ENCODE data around the gene RPS19. TPM values are rescaled to one million over a fixed set of nuclear protein-coding genes. Genes with fewer than 3 reads are reported as not detected.

The RPS19 gene
- total RNA-seq, 1 experiment from 2014 or later, result 2,593 TPM

- Histone ChIP-seq H3K9me2 (ENCODE audit: insufficient read depth) (no peaks in the 10 kb centered on the region), H3K4me1 (replicated peaks; ENCODE audit: insufficient read depth) (no peaks in the 10 kb centered on the region), H3K4me3 (no peak overlapping the region), H3K79me2 (ENCODE audit: low read depth) (no peaks in the 10 kb centered on the region), H3F3A (ENCODE audit: insufficient read depth, low read depth) (no peaks in the 10 kb centered on the region), H3K9me3 (ENCODE audit: insufficient read depth, low read depth) (no peaks in the 10 kb centered on the region), H3K27ac (no peak overlapping the region), H3K36me3 (ENCODE audit: low read depth) (no peaks in the 10 kb centered on the region), H3K4me2 (no peak overlapping the region), H2AFZ (no peak overlapping the region), H3K27me3 (ENCODE audit: insufficient read depth, low read depth) (no peaks in the 10 kb centered on the region), H4K20me1 (ENCODE audit: insufficient read depth) (no peaks in the 10 kb centered on the region)
- intact Hi-C loops (cut with micrococcal nuclease; ENCODE audit: unreplicated experiment), result no loop called here
- TF ChIP-seq CTCF (conservative IDR thresholded peaks at IDR 0.05) (no peak), EZH2 (IDR thresholded peaks at IDR 0.05; ENCODE audit: low read depth) (no peak)
- no peak for DNase-seq
- POLR2A ChIA-PET (ENCODE audit: unreplicated experiment), result no interaction called here
- CTCF ChIA-PET, result interaction anchor here (0.6 kb wide), 1 partner anchor 37 kb away, joined by 5 read pairs; no protein-coding TSS in a partner anchor
- no TSS peak for BruUV-seq (replicated peaks)
Measured at GRCh38 chr19:41811981-41812380, 48.1 kb upstream of the RPS19 start.

GRCh38 chr19:41813911-41814310 is 46.1 kb upstream of the RPS19 start:
- Histone ChIP-seq H3K4me1 (replicated peaks; ENCODE audit: insufficient read depth) (no peaks in the 10 kb centered on the region), H3F3A (ENCODE audit: insufficient read depth, low read depth) (no peaks in the 10 kb centered on the region), H3K27ac (no peak overlapping the region), H2AFZ (no peak overlapping the region), H3K4me2 (no peak overlapping the region), H3K79me2 (ENCODE audit: low read depth) (no peaks in the 10 kb centered on the region), H3K27me3 (ENCODE audit: insufficient read depth, low read depth) (no peaks in the 10 kb centered on the region), H4K20me1 (ENCODE audit: insufficient read depth) (no peaks in the 10 kb centered on the region), H3K9me3 (ENCODE audit: insufficient read depth, low read depth) (no peaks in the 10 kb centered on the region), H3K9me2 (ENCODE audit: insufficient read depth) (no peaks in the 10 kb centered on the region), H3K4me3 (no peak overlapping the region), H3K36me3 (ENCODE audit: low read depth) (no peaks in the 10 kb centered on the region)
- no TSS peak for BruUV-seq (replicated peaks)
- intact Hi-C loops (cut with micrococcal nuclease; ENCODE audit: unreplicated experiment), result no loop called here
- POLR2A ChIA-PET (ENCODE audit: unreplicated experiment), result no interaction called here
- TF ChIP-seq EZH2 (IDR thresholded peaks at IDR 0.05; ENCODE audit: low read depth), result no peak
- TF ChIP-seq CTCF (conservative IDR thresholded peaks at IDR 0.05), result no peak
- CTCF ChIA-PET, result no interaction called here
- DNase-seq, result no peak

GRCh38 chr19:41815301-41815700 is 44.8 kb upstream of the RPS19 start:
- TF ChIP-seq EZH2 (IDR thresholded peaks at IDR 0.05; ENCODE audit: low read depth), result no peak
- TF ChIP-seq CTCF (conservative IDR thresholded peaks at IDR 0.05), result no peak
- no peaks in the 10 kb centered on the region for H4K20me1 ChIP-seq (ENCODE audit: insufficient read depth)
- H3K27ac ChIP-seq, result no peak overlapping the region
- no peaks in the 10 kb centered on the region for H3K4me1 ChIP-seq (replicated peaks; ENCODE audit: insufficient read depth)
- ChIA-PET CTCF (no interaction called here), POLR2A (ENCODE audit: unreplicated experiment) (no interaction called here)
- H3K4me2 ChIP-seq, result no peak overlapping the region
- H3K9me2 ChIP-seq (ENCODE audit: insufficient read depth), result no peaks in the 10 kb centered on the region
- H3K4me3 ChIP-seq, result no peak overlapping the region
- H3K79me2 ChIP-seq (ENCODE audit: low read depth), result no peaks in the 10 kb centered on the region
- DNase-seq, result no peak
- no TSS peak for BruUV-seq (replicated peaks)
- no peak overlapping the region for H2AFZ ChIP-seq
- intact Hi-C loops (cut with micrococcal nuclease; ENCODE audit: unreplicated experiment), result no loop called here
- H3F3A ChIP-seq (ENCODE audit: insufficient read depth, low read depth), result no peaks in the 10 kb centered on the region
- H3K36me3 ChIP-seq (ENCODE audit: low read depth), result no peaks in the 10 kb centered on the region
- no peaks in the 10 kb centered on the region for H3K27me3 ChIP-seq (ENCODE audit: insufficient read depth, low read depth)
- H3K9me3 ChIP-seq (ENCODE audit: insufficient read depth, low read depth), result no peaks in the 10 kb centered on the region

All from PC-9 (cell line).